HG03135 (cell line): ENCODE measurements around the gene TBC1D14.

ENCODE experiments used
- ATAC-seq: cut with Tn5 transposase; IDR thresholded peaks from one replicate; pipeline ENCODE4 v1.9.1; 2021; ENCODE audit warnings: mild to moderate bottlenecking, moderate library complexity; ENCODE audit not compliant: unreplicated experiment

TBC1D14 gene

DNA sequence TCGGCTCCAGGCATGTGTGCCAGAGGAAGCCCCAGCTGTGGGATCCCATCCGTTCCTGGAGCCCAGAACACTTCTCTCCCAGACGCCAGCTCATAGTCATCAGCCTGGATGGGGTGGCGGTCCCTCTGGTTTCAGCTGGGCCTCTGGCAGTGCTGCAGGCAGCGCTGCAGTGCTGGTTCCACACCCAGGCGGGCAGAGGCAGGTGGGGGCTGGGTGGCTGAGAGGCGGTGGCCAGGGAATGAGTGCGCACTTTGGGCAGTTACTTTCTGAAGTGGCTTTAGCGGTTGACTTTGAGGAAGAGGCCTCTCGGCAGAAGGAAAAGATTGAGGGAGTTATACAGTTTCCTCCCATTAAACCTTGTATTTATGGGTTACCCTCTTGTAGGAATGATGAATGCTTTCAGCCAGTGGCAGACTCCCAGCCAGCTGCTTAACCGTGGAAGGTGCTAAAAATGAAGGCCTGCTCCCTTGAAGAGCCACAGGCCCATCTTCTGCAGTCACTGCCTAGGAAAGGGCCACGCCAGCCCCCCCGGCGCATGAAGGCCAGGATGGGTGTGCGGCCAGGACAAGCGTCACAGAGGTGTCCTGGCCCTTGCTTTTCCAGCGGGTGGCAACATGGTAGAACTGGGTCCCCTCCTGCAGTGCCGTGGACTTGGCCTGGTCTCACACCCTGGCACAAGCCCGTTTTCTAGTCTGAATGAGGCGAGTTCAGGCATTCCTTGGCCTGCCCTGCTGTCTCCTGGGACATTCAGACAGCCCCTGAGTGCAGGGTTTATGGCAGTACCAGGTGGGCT lies 143.5 kb downstream of the TBC1D14 start:
- no peak for ATAC-seq

- ATAC-seq = no peak
Observed at GRCh38 chr4:7054106-7054880, 144.7 kb downstream of the TBC1D14 start.

- no peak for ATAC-seq
Observed at GRCh38 chr4:7055111-7055989, 145.7 kb downstream of the TBC1D14 start.

DNA sequence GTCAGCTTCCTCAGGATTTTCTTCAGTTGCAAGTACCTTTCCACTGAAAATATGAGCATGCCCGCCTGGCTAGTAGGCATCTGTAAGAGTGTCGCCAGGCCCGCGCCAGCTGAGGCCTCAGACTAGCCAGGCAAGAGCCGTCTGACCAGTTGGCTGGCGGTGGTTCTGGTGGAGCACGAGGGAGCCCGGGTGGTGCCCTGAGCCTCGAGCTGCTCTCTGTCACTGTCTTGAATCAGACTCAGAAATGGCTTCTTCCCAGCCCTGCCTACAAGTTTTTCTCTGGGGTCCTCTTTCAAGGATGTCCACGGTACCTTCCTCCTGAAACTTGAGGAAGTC lies 146.3 kb downstream of the TBC1D14 start:
- no peak for ATAC-seq

DNA sequence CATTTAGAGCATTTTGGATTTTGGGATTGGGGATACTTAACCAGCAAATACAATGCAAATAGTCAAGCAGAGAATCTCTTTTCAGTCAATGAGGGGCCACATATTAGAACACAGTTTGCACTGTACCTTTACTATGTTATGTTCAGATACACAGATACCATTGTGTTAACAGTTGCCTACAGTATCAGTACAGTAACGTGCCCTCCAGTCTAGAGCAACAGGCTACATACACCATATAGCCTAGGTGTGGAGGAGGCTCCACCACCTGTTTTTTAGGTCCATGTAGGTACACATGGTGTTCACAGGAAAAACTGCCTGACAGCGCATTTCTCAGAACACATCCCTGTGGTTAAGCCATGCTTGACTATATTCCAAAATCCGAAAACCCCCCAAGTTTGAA lies 149.2 kb downstream of the TBC1D14 start:
- no peak for ATAC-seq

- no peak for ATAC-seq
Observed at GRCh38 chr4:7059662-7060061, 150.0 kb downstream of the TBC1D14 start.

DNA sequence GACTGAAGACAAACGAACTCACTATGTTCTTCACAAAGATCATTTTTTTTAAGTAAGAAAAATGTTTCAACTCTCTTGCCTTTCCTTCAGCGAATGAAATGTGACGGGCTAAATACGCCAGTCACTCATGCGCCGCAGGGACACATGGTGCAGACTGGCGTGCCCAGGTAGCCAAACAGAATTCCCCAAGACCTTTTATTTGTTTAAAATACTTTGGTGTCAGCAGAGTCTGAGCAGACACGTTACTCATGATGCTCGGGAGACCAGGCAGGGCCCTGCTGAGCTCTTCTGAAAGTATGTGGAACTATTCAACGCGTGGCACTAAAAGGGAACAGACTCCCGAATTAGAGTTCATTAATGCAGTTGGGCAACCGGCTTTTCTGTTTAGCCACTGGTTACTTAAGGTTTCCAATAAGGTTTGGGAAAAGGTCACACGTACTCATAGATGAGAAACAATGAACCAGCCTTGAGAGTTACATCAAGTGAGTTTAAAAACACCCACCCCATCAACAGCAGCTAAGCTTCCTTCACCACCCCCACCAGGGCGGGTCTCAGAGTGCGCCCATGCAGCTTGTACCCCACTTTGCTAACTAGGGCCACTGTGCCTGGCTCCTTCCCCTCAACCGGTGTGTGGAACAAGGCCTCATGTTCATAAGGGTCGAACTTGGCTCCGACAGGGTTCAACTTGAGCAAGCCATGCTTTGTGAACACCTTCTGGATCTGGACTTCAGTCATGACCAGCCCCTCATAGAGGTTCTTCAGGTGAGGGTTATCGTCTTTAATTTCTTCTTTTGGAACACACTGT lies 150.9 kb downstream of the TBC1D14 start:
- ATAC-seq = no peak

DNA sequence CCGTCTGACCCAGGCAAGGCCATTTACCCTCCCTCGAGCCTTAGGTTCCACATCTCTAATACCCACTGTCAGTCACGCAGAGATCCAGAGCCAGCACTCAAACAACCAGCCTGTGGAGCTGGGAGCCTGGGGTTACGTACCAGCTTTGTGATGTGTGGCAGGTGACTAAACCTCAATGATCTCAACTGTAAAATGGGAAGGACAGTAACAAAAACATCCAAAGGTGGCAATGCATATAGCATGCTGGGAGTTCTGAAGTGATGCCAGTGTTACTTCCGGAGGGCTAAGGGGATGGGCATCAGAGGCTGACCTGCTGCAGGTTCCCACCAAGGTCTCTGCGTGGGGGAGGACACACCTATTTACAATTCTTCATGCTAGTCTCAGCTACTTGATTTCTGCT lies 152.2 kb downstream of the TBC1D14 start:
- no peak for ATAC-seq

DNA sequence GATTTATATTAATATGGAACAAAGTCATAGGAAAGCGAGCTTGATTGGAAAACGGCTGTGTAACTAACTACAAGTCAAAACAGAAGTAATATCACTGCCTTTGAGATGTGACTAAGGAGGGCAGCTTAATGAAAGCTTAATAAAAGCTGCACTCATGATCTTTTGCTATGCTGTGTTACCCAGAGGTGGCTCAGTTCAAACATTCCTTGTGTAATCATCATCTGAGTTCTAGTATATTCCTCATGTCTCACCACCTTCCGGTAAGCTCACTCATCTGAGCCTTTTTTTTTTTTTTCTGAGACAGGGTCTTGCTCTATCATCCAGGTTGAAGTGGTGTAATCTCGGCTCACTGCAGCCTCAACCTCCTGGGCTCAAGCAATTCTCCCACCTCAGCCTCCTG lies 153.2 kb downstream of the TBC1D14 start:
- no peak for ATAC-seq

GRCh38 chr4:7063362-7063761 lies 153.7 kb downstream of the TBC1D14 start:
- no peak for ATAC-seq

GRCh38 chr4:7066006-7066405 lies 156.4 kb downstream of the TBC1D14 start:
- ATAC-seq = no peak

DNA sequence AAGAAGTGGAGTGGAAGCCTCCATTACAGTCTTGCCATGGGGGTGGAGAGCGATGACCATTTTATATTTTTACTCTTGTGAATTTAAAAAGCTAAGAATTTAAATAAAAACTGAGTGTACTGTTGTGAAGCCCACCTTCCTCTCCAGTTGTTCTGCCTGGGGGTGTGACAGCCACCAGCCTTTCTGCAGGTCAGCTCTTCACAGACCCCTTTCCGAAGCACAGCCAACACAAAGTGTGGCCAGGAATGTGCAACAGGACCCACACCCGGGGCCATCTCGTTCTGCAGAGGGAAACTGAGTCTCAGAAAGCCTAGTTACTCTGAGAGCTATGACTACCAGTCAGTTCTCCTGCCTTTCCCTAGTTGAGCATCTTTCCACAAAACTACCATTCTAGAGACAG lies 156.9 kb downstream of the TBC1D14 start:
- ATAC-seq = no peak

DNA sequence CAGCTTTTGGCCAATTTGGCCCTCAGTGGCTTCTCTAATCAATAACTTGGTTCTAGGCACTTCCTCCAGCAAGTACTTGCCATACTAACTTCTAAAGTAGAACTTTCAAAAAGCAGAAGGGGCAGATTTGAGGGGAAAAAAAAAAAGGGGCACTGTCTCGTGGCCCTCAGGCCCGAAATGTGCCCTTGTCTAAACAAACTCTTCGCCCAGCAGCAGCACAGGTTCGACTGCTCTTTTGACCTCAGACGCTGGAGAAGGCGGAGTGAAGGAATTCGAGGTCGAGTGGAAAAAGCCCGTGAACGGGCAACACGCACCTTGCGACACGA lies 157.5 kb downstream of the TBC1D14 start:
- ATAC-seq = no peak

DNA sequence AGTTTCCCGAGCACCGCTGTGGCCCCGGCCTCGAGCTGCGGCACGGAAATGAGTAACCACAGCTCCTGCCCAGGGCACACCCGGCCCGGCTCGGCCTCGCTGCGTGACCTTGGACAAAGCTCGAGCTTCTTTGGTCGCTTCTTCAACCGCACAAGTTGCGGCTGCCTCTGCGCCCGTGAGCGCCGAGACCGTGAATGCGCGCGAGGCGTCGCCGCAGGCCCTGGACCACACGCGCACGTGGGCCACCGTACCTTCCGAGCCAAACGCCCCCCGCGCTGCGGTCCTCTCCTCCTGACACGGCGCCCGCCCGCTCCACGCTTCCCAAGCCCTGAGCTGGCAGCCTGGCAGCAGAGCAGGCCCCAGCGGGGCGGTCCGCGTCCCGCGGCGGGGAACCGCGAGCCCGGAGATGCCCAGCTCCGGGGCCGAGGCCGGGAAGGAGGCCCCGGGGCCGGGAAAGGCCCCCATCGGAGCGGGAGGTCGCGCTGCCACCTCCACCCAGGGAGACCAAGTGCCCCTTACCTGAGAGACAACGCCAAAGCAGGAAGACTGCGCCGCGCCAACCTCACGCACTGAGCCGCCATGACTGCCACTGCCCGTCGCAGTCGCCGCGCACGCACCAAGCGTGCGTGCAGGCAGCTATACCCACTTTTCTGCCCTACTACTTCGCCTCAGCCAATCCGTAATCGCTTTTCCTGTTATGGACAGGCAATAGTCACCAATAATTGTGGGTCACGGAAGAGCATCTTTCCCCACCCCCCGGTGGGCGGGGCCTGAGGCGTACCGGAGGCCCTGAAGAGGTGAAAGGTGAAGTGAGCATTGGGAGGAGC lies 158.0 kb downstream of the TBC1D14 start, which contains the start of gene GRPEL1:
Gene GRPEL1 (minus strand): TSS at position 613 of the 827 bp plus-strand sequence. CDS start 32 bp downstream, at position 581.
- peak; percentile 90 for ATAC-seq

GRCh38 chr4:7068279-7068842 lies 158.7 kb downstream of the TBC1D14 start:
- peak; percentile 24 for ATAC-seq

GRCh38 chr4:7068883-7069282 lies 159.3 kb downstream of the TBC1D14 start:
- no peak for ATAC-seq

- no peak for ATAC-seq
Observed at GRCh38 chr4:7070729-7071511, 161.3 kb downstream of the TBC1D14 start.

- ATAC-seq = no peak
Observed at GRCh38 chr4:7073059-7073458, 163.4 kb downstream of the TBC1D14 start.
